Vagina (tissue), 2 donors: Measurements from ENCODE around the gene TMEM95. TPM values are rescaled to one million over a fixed set of nuclear protein-coding genes. Genes with fewer than 3 reads are reported as not detected.

Experiments used
- DNase-seq, 2 donors: peaks; one replicate each; pipeline ENCODE4 v3.0.0-alpha.2; 2017; ENCODE audit errors: extremely low spot score in 2 of 2
- H3K27ac ChIP-seq: fragments of 200-600 bp; sonication (generic); one replicate; pipeline ENCODE4 v1.5.1; 2019
- H3K27me3 ChIP-seq: fragments of 200-600 bp; sonication (generic); one replicate; pipeline ENCODE4 v1.5.1; 2019
- H3K36me3 ChIP-seq, 2 donors: fragments of 200-600 bp; sonication (generic); one replicate each; pipeline ENCODE4 v1.5.1; 2017 to 2019
- H3K4me1 ChIP-seq: fragments of 200-600 bp; sonication (generic); one replicate; pipeline ENCODE4 v1.5.1; 2019
- H3K4me3 ChIP-seq, 2 donors: fragments of 200-600 bp; sonication (generic); 1 replicate in 1 of 2; 2 replicates in 1 of 2; pipeline ENCODE4 v1.5.1; 2016 to 2019
- H3K9me3 ChIP-seq: fragments of 200-600 bp; sonication (generic); one replicate; pipeline ENCODE4 v1.5.1; 2019
- CTCF ChIP-seq, 3 experiments: fragments of 450-650 bp in 2 of 3; fragments of 200-600 bp in 1 of 3; sonication (generic) in 1 of 3; IDR thresholded peaks; one replicate each; pipeline ENCODE4 v1.5.1; 2017 to 2019; ENCODE audit warnings: antibody characterized with exemption in 3 of 3, mild to moderate bottlenecking in 2 of 3, moderate library complexity in 2 of 3
- POLR2A ChIP-seq, 2 donors: fragments of 450-650 bp; IDR thresholded peaks; one replicate each; pipeline ENCODE4 v1.6.1; 2017; ENCODE audit warnings: antibody characterized with exemption in 2 of 2, mild to moderate bottlenecking in 2 of 2, moderate library complexity in 2 of 2
- POLR2AphosphoS5 ChIP-seq, 2 donors: sonication (generic); formaldehyde crosslinking; IDR thresholded peaks; one replicate each; pipeline ENCODE4 v1.9.0; 2017; ENCODE audit warnings: antibody characterized with exemption in 2 of 2, mild to moderate bottlenecking in 2 of 2, low read depth in 1 of 2; ENCODE audit not compliant: insufficient read depth in 1 of 2
- intact Hi-C: fragments of 100-400 bp; cut with DNase I; formaldehyde crosslinking; loops from one replicate; pipeline ENCODE4 v1.15.1; 2023
- total RNA-seq: library from RNA; depleted of rRNA; stranded (reverse); fragments of >200 nt; gene quantifications from one replicate; pipeline ENCODE4 v1.2.3, GENCODE V29; 2016

The TMEM95 gene
- total RNA-seq, 1 donor from 2014 or later: not detected

- Histone ChIP-seq H3K4me1 (peaks cover 23% of the 10 kb centered on the region), H3K27ac (peak overlapping the region; percentile 86), H3K9me3 (no peaks in the 10 kb centered on the region), H3K4me3 (peak overlapping the region; percentile 60 to 94), H3K27me3 (no peaks in the 10 kb centered on the region), H3K36me3 (peaks cover 0 to 13% of the 10 kb centered on the region in 2 donors)
- no peak for DNase-seq
- intact Hi-C loops: loop anchor here (5.0 kb wide), 1 partner anchor 93 kb away; no protein-coding TSS in a partner anchor
- TF ChIP-seq POLR2AphosphoS5 (IDR thresholded peaks at IDR 0.05; ENCODE audit: insufficient read depth in 1 of 2, low read depth in 1 of 2) (no peak), POLR2A (IDR thresholded peaks at IDR 0.05) (no peak), CTCF (IDR thresholded peaks at IDR 0.05) (no peak)
Measured at GRCh38 chr17:7393613-7394451, 38.9 kb downstream of the TMEM95 start.

- H3K36me3 ChIP-seq: peaks cover 0 to 7% of the 10 kb centered on the region in 2 donors
- intact Hi-C loops: loop anchor here (5.0 kb wide), 1 partner anchor 93 kb away; no protein-coding TSS in a partner anchor
- H3K4me3 ChIP-seq: peak within 1 kb of the TSS; percentile 60 to 94
- TF ChIP-seq POLR2A (IDR thresholded peaks at IDR 0.05): peak in 1 of 2 donors; percentile 92
- TF ChIP-seq CTCF (IDR thresholded peaks at IDR 0.05): peak in 2 of 3 experiments; percentile 32 to 35
- TF ChIP-seq POLR2AphosphoS5 (IDR thresholded peaks at IDR 0.05; ENCODE audit: insufficient read depth in 1 of 2, low read depth in 1 of 2): peak in 1 of 2 donors; percentile 83
- H3K27ac ChIP-seq: peak within 1 kb of the TSS; percentile 86
- H3K27me3 ChIP-seq: no peaks in the 10 kb centered on the region
- DNase-seq: no peak
- peaks cover 23% of the 10 kb centered on the region for H3K4me1 ChIP-seq
- H3K9me3 ChIP-seq: no peaks in the 10 kb centered on the region
Measured at GRCh38 chr17:7394452-7395191, 39.7 kb downstream of the TMEM95 start, which contains the start of gene PLSCR3. PLSCR3 (minus strand) TSS chr17:7394525; CDS start chr17:7394110, 415 bp downstream.

DNA sequence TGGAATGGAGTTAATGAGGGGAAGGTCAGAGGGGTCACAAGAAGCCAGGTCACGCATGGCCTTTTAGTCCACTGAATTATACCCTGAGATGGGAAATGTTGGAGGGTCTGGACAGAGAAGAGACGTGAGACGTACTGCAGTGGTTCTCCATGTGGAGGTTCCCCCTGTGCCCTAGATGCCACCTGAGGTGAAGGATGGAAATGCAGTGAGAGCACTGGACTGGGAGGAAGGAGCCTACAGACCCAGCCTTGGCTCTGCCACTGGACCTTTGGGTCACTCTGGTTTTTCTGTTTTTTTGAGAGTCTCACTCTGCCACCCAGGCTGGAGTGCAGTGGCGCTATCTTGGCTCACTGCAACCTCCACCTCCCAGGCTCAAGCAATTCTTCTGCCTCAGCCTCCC lies 41.2 kb downstream of the TMEM95 start:
- H3K4me3 ChIP-seq: no peak overlapping the region
- no peaks in the 10 kb centered on the region for H3K9me3 ChIP-seq
- TF ChIP-seq POLR2AphosphoS5 (IDR thresholded peaks at IDR 0.05; ENCODE audit: insufficient read depth in 1 of 2, low read depth in 1 of 2) (no peak), CTCF (IDR thresholded peaks at IDR 0.05) (no peak), POLR2A (IDR thresholded peaks at IDR 0.05) (no peak)
- H3K27ac ChIP-seq: no peak overlapping the region
- intact Hi-C loops: no loop called here
- H3K4me1 ChIP-seq: peaks cover 23% of the 10 kb centered on the region
- H3K27me3 ChIP-seq: no peaks in the 10 kb centered on the region
- no peak for DNase-seq
- peaks cover 0 to under 1% of the 10 kb centered on the region in 2 donors for H3K36me3 ChIP-seq

DNA sequence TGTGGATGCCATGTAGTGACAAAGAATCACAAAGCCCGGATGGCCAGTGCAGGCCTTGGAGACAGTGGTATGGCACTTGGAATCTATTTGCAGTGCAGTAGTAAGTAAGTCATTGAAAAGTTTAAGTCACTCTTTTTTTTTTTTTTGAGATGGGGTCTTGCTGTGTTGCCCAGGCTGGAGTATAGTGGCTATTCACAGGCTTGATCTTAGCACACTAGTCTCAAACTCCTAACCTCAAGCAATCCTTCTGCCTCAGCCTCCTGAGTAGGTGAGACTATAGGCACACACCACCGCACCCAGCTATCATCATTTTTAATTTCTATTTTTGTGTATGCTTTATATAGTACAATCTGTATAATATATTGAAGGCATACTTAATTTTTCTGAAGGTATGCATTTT lies 43.7 kb downstream of the TMEM95 start:
- TF ChIP-seq POLR2A (IDR thresholded peaks at IDR 0.05) (no peak), CTCF (IDR thresholded peaks at IDR 0.05) (no peak), POLR2AphosphoS5 (IDR thresholded peaks at IDR 0.05; ENCODE audit: insufficient read depth in 1 of 2, low read depth in 1 of 2) (no peak)
- DNase-seq: no peak
- intact Hi-C loops: no loop called here
- Histone ChIP-seq H3K9me3 (no peaks in the 10 kb centered on the region), H3K4me3 (no peak overlapping the region), H3K27ac (no peak overlapping the region), H3K4me1 (peaks cover 23% of the 10 kb centered on the region), H3K27me3 (no peaks in the 10 kb centered on the region), H3K36me3 (no peaks in the 10 kb centered on the region)
